ENCODE measurements around the gene FBXL19. TPM values are rescaled to one million over a fixed set of nuclear protein-coding genes. Genes with fewer than 3 reads are reported as not detected.

Gene FBXL19
- total and polyA plus RNA-seq, 2 of the 8 experiments (the other 6 are each of a cell fraction or from before 2014, with no cell fraction given) = 47.2 to 72.2 TPM

DNA sequence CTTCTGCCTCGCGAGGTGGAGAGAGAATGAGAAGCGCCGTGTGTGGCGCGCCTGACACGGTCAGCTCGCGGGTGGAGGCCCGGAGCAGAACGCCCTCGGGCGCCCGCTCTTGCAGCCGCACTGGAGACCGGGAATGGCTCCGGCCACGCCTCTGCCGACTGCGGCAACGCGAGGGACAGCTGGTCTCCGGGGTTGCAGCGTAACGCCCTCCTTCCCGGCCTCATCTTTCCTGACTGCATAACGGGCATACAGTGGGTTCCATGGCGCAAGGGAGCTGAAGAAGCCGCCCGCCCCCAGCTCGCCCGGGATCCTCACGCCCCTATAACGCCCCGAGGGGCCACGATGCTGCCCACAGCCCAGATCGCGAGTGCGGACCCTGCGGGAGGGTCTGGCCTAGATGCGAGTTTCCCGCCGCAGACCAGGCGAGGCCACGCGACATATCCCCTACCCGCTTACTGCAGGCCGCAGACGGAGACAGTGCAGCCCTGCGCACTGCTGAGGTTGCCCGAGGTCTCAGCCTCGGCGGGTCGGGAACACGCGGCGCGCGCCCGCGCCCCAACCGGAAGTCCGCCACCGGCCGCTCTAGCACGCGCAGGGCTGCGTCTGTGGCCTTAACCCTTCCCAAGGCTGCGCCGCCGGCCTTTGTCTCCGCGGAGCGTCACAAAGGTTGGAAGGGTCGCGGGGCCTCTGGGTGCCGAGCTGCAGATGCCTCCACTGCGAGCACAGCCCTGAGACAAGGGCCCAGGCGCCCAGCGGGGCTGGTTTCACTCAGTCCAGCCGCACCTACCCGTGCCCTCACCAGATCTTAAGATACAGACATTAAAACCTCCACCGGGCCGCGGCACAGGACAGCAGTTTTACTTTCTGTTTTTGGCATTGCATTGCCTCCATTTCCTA lies 48.3 kb upstream of the FBXL19 start (continued):
- TF ChIP-seq, protein P1, sequence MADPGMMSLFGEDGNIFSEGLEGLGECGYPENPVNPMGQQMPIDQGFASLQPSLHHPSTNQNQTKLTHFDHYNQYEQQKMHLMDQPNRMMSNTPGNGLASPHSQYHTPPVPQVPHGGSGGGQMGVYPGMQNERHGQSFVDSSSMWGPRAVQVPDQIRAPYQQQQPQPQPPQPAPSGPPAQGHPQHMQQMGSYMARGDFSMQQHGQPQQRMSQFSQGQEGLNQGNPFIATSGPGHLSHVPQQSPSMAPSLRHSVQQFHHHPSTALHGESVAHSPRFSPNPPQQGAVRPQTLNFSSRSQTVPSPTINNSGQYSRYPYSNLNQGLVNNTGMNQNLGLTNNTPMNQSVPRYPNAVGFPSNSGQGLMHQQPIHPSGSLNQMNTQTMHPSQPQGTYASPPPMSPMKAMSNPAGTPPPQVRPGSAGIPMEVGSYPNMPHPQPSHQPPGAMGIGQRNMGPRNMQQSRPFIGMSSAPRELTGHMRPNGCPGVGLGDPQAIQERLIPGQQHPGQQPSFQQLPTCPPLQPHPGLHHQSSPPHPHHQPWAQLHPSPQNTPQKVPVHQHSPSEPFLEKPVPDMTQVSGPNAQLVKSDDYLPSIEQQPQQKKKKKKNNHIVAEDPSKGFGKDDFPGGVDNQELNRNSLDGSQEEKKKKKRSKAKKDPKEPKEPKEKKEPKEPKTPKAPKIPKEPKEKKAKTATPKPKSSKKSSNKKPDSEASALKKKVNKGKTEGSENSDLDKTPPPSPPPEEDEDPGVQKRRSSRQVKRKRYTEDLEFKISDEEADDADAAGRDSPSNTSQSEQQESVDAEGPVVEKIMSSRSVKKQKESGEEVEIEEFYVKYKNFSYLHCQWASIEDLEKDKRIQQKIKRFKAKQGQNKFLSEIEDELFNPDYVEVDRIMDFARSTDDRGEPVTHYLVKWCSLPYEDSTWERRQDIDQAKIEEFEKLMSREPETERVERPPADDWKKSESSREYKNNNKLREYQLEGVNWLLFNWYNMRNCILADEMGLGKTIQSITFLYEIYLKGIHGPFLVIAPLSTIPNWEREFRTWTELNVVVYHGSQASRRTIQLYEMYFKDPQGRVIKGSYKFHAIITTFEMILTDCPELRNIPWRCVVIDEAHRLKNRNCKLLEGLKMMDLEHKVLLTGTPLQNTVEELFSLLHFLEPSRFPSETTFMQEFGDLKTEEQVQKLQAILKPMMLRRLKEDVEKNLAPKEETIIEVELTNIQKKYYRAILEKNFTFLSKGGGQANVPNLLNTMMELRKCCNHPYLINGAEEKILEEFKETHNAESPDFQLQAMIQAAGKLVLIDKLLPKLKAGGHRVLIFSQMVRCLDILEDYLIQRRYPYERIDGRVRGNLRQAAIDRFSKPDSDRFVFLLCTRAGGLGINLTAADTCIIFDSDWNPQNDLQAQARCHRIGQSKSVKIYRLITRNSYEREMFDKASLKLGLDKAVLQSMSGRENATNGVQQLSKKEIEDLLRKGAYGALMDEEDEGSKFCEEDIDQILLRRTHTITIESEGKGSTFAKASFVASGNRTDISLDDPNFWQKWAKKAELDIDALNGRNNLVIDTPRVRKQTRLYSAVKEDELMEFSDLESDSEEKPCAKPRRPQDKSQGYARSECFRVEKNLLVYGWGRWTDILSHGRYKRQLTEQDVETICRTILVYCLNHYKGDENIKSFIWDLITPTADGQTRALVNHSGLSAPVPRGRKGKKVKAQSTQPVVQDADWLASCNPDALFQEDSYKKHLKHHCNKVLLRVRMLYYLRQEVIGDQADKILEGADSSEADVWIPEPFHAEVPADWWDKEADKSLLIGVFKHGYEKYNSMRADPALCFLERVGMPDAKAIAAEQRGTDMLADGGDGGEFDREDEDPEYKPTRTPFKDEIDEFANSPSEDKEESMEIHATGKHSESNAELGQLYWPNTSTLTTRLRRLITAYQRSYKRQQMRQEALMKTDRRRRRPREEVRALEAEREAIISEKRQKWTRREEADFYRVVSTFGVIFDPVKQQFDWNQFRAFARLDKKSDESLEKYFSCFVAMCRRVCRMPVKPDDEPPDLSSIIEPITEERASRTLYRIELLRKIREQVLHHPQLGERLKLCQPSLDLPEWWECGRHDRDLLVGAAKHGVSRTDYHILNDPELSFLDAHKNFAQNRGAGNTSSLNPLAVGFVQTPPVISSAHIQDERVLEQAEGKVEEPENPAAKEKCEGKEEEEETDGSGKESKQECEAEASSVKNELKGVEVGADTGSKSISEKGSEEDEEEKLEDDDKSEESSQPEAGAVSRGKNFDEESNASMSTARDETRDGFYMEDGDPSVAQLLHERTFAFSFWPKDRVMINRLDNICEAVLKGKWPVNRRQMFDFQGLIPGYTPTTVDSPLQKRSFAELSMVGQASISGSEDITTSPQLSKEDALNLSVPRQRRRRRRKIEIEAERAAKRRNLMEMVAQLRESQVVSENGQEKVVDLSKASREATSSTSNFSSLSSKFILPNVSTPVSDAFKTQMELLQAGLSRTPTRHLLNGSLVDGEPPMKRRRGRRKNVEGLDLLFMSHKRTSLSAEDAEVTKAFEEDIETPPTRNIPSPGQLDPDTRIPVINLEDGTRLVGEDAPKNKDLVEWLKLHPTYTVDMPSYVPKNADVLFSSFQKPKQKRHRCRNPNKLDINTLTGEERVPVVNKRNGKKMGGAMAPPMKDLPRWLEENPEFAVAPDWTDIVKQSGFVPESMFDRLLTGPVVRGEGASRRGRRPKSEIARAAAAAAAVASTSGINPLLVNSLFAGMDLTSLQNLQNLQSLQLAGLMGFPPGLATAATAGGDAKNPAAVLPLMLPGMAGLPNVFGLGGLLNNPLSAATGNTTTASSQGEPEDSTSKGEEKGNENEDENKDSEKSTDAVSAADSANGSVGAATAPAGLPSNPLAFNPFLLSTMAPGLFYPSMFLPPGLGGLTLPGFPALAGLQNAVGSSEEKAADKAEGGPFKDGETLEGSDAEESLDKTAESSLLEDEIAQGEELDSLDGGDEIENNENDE (IDR thresholded peaks at IDR 0.05; ENCODE audit: insufficient replicate concordance, low read length) = no peak
- TF ChIP-seq FOSL1 (IDR thresholded peaks at IDR 0.05; ENCODE audit: insufficient read depth, low read depth, low read length) = 0 out of 2 replicates have a peak, but pooled peaks have one; percentile 19
- peak; percentile 87 for TF ChIP-seq TAF7 (optimal IDR thresholded peaks at IDR 0.05; ENCODE audit: borderline replicate concordance, low read depth, low read length)
- peak; percentile 95 for TF ChIP-seq EGR1 (IDR thresholded peaks at IDR 0.05; ENCODE audit: borderline replicate concordance, low read depth, low read length)
- TF ChIP-seq ASH2L (IDR thresholded peaks at IDR 0.05; ENCODE audit: low read length) = peak; percentile 69
- peak; percentile 47 for TF ChIP-seq EZH2 (IDR thresholded peaks at IDR 0.05; ENCODE audit: low read depth, low read length, severe bottlenecking)
- TF ChIP-seq SIX5 (IDR thresholded peaks at IDR 0.05; ENCODE audit: low read depth, low read length) = no peak
- peak; percentile 91 for TF ChIP-seq KDM4A (IDR thresholded peaks at IDR 0.05; ENCODE audit: low read depth, low read length, severe bottlenecking)
- TF ChIP-seq POLR2A (IDR thresholded peaks at IDR 0.05; ENCODE audit: control extremely low read depth in 1 of 2, low read depth in 2 of 2, low read length in 2 of 2) = peak; percentile 94 to 96
- no peak for TF ChIP-seq RXRA (IDR thresholded peaks at IDR 0.05; ENCODE audit: insufficient read depth, low read depth, low read length)
